GF-D8 (cell line): ENCODE data around the gene PLD5.
"Not testable (repeated sequence)": the region's sequence is repeated elsewhere in the genome, so short reads cannot be mapped to it uniquely, and the experiment has no call there.

Experiments used
- DNase-seq: peaks from one replicate; lab custom pipeline; 2025; lab: John Stamatoyannopoulos, UW

Gene PLD5

GRCh38 chr1:242210316-242210715 lies 314.2 kb downstream of the PLD5 start:
- not testable (repeated sequence) for DNase-seq

GRCh38 chr1:242209063-242209462 lies 315.4 kb downstream of the PLD5 start:
- DNase-seq, result no peak

- DNase-seq, result no peak
Measured at GRCh38 chr1:242208021-242208420, 316.5 kb downstream of the PLD5 start.

- DNase-seq, result no peak
Measured at GRCh38 chr1:242206994-242207393, 317.5 kb downstream of the PLD5 start.

GRCh38 chr1:242205622-242206489 lies 318.6 kb downstream of the PLD5 start:
- no peak for DNase-seq

GRCh38 chr1:242203262-242203661 lies 321.2 kb downstream of the PLD5 start:
- DNase-seq, result no peak

- DNase-seq, result no peak
Measured at GRCh38 chr1:242201090-242201489, 323.4 kb downstream of the PLD5 start.

GRCh38 chr1:242199776-242200458 lies 324.6 kb downstream of the PLD5 start:
- DNase-seq, result no peak

- DNase-seq, result no peak
Measured at GRCh38 chr1:242197907-242198820, 326.3 kb downstream of the PLD5 start.

- DNase-seq, result no peak
Measured at GRCh38 chr1:242196914-242197313, 327.6 kb downstream of the PLD5 start.

GRCh38 chr1:242196101-242196500 lies 328.4 kb downstream of the PLD5 start:
- no peak for DNase-seq

- DNase-seq, result no peak
Measured at GRCh38 chr1:242189591-242189990, 334.9 kb downstream of the PLD5 start.

GRCh38 chr1:242187816-242188215 lies 336.7 kb downstream of the PLD5 start:
- no peak for DNase-seq

GRCh38 chr1:242187171-242187570 lies 337.3 kb downstream of the PLD5 start:
- DNase-seq, result no peak

- DNase-seq, result no peak
Measured at GRCh38 chr1:242185731-242186130, 338.8 kb downstream of the PLD5 start.

- DNase-seq, result no peak
Measured at GRCh38 chr1:242184955-242185354, 339.5 kb downstream of the PLD5 start.

- not testable (repeated sequence) for DNase-seq
Measured at GRCh38 chr1:242179767-242180166, 344.7 kb downstream of the PLD5 start.

- DNase-seq, result no peak
Measured at GRCh38 chr1:242178924-242179708, 345.4 kb downstream of the PLD5 start.

- no peak for DNase-seq
Measured at GRCh38 chr1:242178436-242178835, 346.1 kb downstream of the PLD5 start.

- DNase-seq, result no peak
Measured at GRCh38 chr1:242162140-242162539, 362.4 kb downstream of the PLD5 start.
